Endothelial cell of umbilical vein (primary cell): Measurements from ENCODE around the gene DAB1.

Experiments used
- CTCF ChIP-seq, 2 donors: IDR thresholded peaks; 1 replicate in 1 of 2; 2 replicates in 1 of 2; pipeline ENCODE4 v1.5.1; 2011; ENCODE audit warnings: low read length in 2 of 2, mild to moderate bottlenecking in 2 of 2, moderate library complexity in 2 of 2, control low read depth in 1 of 2, inconsistent platforms in 1 of 2, low read depth in 1 of 2; ENCODE audit not compliant: insufficient read depth in 1 of 2; ENCODE audit errors: extremely low read depth in 1 of 2
- EZH2 ChIP-seq: IDR thresholded peaks from 2 replicates; pipeline ENCODE4 v1.6.1; 2012; ENCODE audit warnings: borderline replicate concordance, low read depth, mild to moderate bottlenecking, moderate library complexity, low read length, inconsistent platforms; ENCODE audit not compliant: severe bottlenecking
- FOS ChIP-seq: IDR thresholded peaks from 2 replicates; pipeline ENCODE4 v1.6.1; 2011; ENCODE audit warnings: mild to moderate bottlenecking, low read length, moderate library complexity, borderline replicate concordance; ENCODE audit not compliant: insufficient read depth
- GATA2 ChIP-seq: IDR thresholded peaks from 2 replicates; pipeline ENCODE4 v1.7.0; 2011; ENCODE audit warnings: low read depth, mild to moderate bottlenecking, moderate library complexity, mixed read lengths, low read length; ENCODE audit not compliant: insufficient read length, insufficient read depth
- JUN ChIP-seq: IDR thresholded peaks from 2 replicates; pipeline ENCODE4 v1.6.1; 2011; ENCODE audit warnings: borderline replicate concordance, low read depth; ENCODE audit not compliant: insufficient read length, insufficient read depth
- MAX ChIP-seq: IDR thresholded peaks from 2 replicates; pipeline ENCODE4 v1.6.1; 2011; ENCODE audit not compliant: insufficient read depth, insufficient read length
- MYC ChIP-seq: IDR thresholded peaks from one replicate; pipeline ENCODE4 v1.6.1; 2011; ENCODE audit warnings: mild to moderate bottlenecking, low read depth, low read length
- POLR2A ChIP-seq: IDR thresholded peaks from 2 replicates; pipeline ENCODE4 v1.6.1; 2012; ENCODE audit warnings: low read depth, mild to moderate bottlenecking, control low read depth, low read length
- POLR2AphosphoS5 ChIP-seq: IDR thresholded peaks from 2 replicates; pipeline ENCODE4 v1.6.1; 2012; ENCODE audit warnings: low read depth, mild to moderate bottlenecking, control low read depth, low read length, moderate library complexity; ENCODE audit not compliant: insufficient read depth

GRCh38 chr1:57089221-57089620 is 334.6 kb downstream of the DAB1 start:
- TF ChIP-seq CTCF (IDR thresholded peaks at IDR 0.05; ENCODE audit: extremely low read depth in 1 of 2, insufficient read depth in 1 of 2, low read depth in 1 of 2, low read length in 2 of 2), result no peak
- TF ChIP-seq GATA2, result no peak
- TF ChIP-seq EZH2, result no peak
- TF ChIP-seq FOS, result no peak
- no peak for TF ChIP-seq POLR2AphosphoS5
- no peak for TF ChIP-seq MAX
- TF ChIP-seq POLR2A, result no peak
- no peak for TF ChIP-seq MYC
- no peak for TF ChIP-seq JUN
